Prostate gland (tissue), 2 donors: ENCODE data around the gene HAT1.

Experiments used
- CTCF ChIP-seq, 4 experiments: fragments of 200-600 bp in 2 of 4; fragments of 450-650 bp in 2 of 4; sonication (generic) in 2 of 4; IDR thresholded peaks; 1 replicate in 3 of 4; 2 replicates in 1 of 4; pipeline ENCODE4 v1.5.1; 2016 to 2019; ENCODE audit warnings: antibody characterized with exemption in 4 of 4, mild to moderate bottlenecking in 2 of 4, moderate library complexity in 2 of 4
- POLR2A ChIP-seq: fragments of 450-650 bp; IDR thresholded peaks from one replicate; pipeline ENCODE4 v1.6.1; 2016; ENCODE audit warnings: antibody characterized with exemption, mild to moderate bottlenecking
- POLR2AphosphoS5 ChIP-seq: sonication (generic); formaldehyde crosslinking; IDR thresholded peaks from one replicate; pipeline ENCODE4 v1.6.1; 2017; ENCODE audit warnings: antibody characterized with exemption

- TF ChIP-seq CTCF (IDR thresholded peaks at IDR 0.05) (no peak), POLR2AphosphoS5 (no peak), POLR2A (no peak)
Measured at GRCh38 chr2:171883275-171883893, 38.9 kb upstream of the HAT1 start.
